A549 treated with GW870086 at 1 μM for 4 hours (cell line): ENCODE measurements around the gene CCDC13. TPM values are rescaled to one million over a fixed set of nuclear protein-coding genes. Genes with fewer than 3 reads are reported as not detected.

ENCODE experiments used
- total RNA-seq: library from RNA; stranded (reverse); fragments of 200-300 nt; extraction: Qiagen RNA extraction; gene quantifications from 5 replicates; pipeline ENCODE4 v1.2.3, GENCODE V29; 2022; ENCODE audit warnings: low read depth

Gene CCDC13, protein sequence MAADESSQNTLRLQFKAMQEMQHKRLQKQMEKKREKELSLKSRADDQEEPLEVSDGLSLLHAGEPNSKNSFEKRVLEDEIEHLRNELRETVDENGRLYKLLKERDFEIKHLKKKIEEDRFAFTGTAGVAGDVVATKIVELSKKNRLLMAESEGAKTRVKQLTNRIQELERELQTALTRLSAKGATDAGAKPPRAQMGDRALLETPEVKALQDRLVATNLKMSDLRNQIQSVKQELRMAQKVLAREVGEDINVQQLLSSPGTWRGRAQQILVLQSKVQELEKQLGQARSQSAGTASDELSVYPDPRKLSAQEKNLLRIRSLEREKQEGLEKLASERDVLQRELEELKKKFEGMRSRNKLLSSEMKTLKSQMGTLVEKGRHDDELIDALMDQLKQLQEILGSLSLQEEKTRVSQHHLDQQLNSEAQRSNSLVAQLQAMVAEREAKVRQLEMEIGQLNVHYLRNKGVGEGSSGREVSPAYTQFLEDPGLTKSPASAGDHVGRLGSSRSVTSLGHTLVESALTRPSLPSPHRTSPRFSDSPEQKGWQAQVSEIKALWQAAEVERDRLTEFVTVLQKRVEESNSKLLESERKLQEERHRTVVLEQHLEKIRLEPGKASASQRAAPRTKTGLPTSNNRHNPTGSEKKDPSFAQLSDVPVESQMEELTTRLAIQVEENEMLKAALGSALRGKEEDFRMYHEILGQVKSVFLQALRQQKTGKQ
- total RNA-seq: 0.41 to 0.61 TPM (median 0.46 TPM) in 5 replicates

DNA sequence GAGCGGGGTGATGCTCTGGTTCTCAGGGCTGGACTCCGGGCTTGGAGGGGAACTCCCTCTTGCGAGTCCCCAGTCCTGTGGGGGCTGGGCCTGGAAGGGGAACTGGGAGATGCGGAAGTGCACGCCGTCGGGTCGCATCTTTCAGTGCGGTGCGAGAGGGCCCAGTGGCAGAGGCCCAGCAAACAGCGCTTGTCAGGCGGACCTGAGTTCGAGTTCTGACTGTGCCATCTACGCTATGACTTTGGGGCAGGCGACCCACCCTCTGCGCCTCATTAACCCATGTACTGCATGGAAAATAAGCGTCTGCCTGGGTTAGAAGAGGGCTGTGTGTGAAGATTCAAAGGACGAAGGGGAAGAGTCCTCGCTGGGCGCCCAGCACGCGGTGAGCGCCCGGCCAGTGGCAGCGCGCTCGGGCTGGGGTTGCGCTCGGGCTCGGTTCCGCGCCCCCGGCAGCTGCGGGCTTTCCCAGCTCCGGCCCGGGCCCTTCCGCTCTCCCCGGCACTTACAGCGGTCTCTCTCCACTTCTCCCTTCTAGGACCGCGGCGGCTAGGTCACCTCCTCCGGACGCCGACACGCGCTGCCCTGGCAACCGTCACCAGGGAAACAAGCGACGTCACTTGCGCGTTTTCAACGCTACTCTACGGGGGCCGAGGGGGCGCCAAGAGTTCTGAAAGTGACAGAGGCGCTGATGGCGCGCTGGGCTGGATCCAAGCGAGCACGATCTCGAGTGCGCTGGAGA, at the start of gene CCDC13:
TSS of gene CCDC13 (minus strand) at position 584 of the 739 bp plus-strand sequence. CDS start 14,908 bp downstream, outside the sequence.

GRCh38 chr3:42809202-42809601, 36.1 kb upstream of the CCDC13 start, which contains the start of gene ACKR2:
TSS of gene ACKR2 (plus strand) at chr3:42809445. CDS start at chr3:42864503, 55,058 bp downstream.

DNA sequence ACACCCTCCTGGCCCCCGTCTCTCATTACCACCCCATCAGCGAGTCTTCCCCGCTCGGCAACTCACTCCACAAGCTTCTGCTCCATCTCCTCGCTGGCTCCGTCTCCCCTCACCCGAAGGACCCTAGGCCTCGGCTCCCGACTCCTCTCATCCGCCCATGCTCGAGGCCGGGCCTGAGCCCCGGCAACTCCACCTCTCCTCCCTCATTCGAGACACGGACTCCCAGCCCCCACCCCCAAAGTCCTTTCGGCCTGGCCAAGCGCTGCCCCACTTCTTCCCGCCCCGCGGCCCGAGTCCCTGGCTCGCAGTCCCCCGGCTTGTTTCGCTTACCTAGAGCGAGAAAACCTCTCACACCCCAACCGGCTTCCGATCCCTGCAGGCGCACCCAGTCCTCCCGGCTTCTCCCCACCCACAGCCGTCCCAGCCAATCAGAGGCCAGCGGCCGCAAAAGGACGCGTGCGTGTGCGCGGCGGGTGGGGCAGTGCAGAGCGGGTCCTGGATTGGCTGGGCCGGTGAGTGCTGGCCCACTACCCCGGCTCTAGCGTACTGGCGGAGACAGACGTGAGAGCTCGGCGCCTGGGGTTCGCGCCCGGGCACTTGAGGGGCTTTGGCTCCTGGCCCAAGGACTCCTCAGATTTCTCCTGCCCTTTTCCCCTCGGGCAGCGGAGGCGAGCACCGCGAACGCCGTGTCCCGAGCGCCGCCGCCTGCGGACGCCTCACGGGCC, 31.2 kb upstream of the CCDC13 start, which contains the start of gene HIGD1A:
TSS of gene HIGD1A (minus strand) at position 385 of the 725 bp plus-strand sequence. CDS start 10,237 bp downstream, outside the sequence.

Other genes starting within 250 kb of the CCDC13 start
- 29.7 to 35.1 TPM (median 32.8 TPM) in 5 replicates for gene SEC22C, start 191.3 kb downstream of the CCDC13 start, total RNA-seq
- 15.8 to 21.8 TPM (median 18.4 TPM) in 5 replicates for gene SS18L2, start 182.4 kb downstream of the CCDC13 start, total RNA-seq
- 6.3 to 11.8 TPM (median 11.3 TPM) in 5 replicates for gene NKTR, start 172.6 kb downstream of the CCDC13 start, total RNA-seq
- 4.6 to 6.6 TPM (median 5.7 TPM) in 5 replicates for gene ZBTB47, start 119.6 kb downstream of the CCDC13 start, total RNA-seq
- gene KLHL40, start 87.7 kb downstream of the CCDC13 start, total RNA-seq: not detected in 5 replicates
- gene HHATL, start 70.5 kb downstream of the CCDC13 start, total RNA-seq: 0.31 TPM in 1 of 5 replicates, not detected in the others
- gene HIGD1A, start 31.2 kb upstream of the CCDC13 start, total RNA-seq: 66.9 to 98.4 TPM (median 77.9 TPM) in 5 replicates
- 0.08 to 0.10 TPM in 2 of 5 replicates, not detected in the others for gene ACKR2, start 36.2 kb upstream of the CCDC13 start, total RNA-seq
- not detected in 5 replicates for gene CYP8B1, start 102.6 kb upstream of the CCDC13 start, total RNA-seq
- not detected in 5 replicates for gene ZNF662, start 132.9 kb upstream of the CCDC13 start, total RNA-seq
- not detected in 5 replicates for gene GASK1A, start 206.1 kb upstream of the CCDC13 start, total RNA-seq